GM12875 (cell line): ENCODE results near the gene ZFYVE28.

Experiments
- H3K4me3 ChIP-seq: one replicate; pipeline ENCODE4 v1.5.1; 2011; ENCODE audit warnings: low read depth, low read length, control low read depth
- TF ChIP-seq, protein P1 (sequence below): IDR thresholded peaks from 2 replicates; pipeline ENCODE4 v1.5.1; 2011; ENCODE audit warnings: low read depth, mild to moderate bottlenecking, control low read depth, inconsistent platforms, low read length, moderate library complexity, borderline replicate concordance; ENCODE audit not compliant: insufficient read depth

ZFYVE28 gene

GRCh38 chr4:2363951-2364653, 54.3 kb downstream of the ZFYVE28 start:
- peak overlapping the region; percentile 31 for H3K4me3 ChIP-seq
- TF ChIP-seq, protein P1, sequence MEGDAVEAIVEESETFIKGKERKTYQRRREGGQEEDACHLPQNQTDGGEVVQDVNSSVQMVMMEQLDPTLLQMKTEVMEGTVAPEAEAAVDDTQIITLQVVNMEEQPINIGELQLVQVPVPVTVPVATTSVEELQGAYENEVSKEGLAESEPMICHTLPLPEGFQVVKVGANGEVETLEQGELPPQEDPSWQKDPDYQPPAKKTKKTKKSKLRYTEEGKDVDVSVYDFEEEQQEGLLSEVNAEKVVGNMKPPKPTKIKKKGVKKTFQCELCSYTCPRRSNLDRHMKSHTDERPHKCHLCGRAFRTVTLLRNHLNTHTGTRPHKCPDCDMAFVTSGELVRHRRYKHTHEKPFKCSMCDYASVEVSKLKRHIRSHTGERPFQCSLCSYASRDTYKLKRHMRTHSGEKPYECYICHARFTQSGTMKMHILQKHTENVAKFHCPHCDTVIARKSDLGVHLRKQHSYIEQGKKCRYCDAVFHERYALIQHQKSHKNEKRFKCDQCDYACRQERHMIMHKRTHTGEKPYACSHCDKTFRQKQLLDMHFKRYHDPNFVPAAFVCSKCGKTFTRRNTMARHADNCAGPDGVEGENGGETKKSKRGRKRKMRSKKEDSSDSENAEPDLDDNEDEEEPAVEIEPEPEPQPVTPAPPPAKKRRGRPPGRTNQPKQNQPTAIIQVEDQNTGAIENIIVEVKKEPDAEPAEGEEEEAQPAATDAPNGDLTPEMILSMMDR, result no peak

- TF ChIP-seq, protein P1, result no peak
- no peak overlapping the region for H3K4me3 ChIP-seq
These were observed 55.3 kb downstream of the ZFYVE28 start for GRCh38 chr4:2363056-2363721.

DNA sequence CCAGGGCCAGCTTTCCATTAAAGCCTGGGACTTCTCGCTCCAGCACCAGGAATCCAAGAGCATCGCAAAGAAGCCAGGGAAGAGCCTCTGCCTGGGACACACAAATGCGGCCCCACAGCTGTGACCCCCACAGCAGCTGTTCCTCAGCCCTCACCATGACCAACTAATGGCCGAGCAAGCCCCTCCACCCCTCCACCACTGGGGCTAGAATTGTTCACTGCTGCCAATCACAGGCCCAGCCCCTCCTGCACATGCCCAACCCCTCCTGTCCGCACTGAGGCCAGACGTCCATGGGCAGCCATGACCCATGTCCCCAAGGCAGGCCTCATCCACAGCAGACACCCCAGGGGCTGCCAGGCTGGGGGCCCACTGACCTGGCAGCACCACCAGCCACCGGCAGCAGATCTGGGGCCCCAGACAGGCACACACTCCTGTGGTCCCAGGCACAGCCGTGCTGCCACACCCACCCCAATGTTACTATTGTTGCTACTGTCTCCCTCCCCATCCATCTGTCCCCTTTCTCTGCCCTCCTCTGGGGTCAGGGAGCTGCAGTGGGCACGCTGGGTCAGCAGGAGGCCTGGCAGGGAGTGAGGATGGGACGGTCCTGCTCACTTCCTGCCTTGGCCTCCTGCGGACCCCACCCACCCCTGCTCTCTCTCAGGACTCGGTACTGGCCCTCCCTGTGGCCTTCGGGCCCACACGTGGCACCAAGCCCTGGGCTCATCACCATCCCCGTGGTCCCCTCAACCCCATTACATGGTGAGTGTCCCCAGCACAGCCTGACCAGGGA, 56.0 kb downstream of the ZFYVE28 start:
- TF ChIP-seq, protein P1, result no peak
- H3K4me3 ChIP-seq, result no peak overlapping the region

GRCh38 chr4:2361366-2362265, 56.8 kb downstream of the ZFYVE28 start:
- TF ChIP-seq, protein P1, result no peak
- no peak overlapping the region for H3K4me3 ChIP-seq

GRCh38 chr4:2360396-2360730, 58.1 kb downstream of the ZFYVE28 start:
- no peak overlapping the region for H3K4me3 ChIP-seq
- TF ChIP-seq, protein P1, result no peak

DNA sequence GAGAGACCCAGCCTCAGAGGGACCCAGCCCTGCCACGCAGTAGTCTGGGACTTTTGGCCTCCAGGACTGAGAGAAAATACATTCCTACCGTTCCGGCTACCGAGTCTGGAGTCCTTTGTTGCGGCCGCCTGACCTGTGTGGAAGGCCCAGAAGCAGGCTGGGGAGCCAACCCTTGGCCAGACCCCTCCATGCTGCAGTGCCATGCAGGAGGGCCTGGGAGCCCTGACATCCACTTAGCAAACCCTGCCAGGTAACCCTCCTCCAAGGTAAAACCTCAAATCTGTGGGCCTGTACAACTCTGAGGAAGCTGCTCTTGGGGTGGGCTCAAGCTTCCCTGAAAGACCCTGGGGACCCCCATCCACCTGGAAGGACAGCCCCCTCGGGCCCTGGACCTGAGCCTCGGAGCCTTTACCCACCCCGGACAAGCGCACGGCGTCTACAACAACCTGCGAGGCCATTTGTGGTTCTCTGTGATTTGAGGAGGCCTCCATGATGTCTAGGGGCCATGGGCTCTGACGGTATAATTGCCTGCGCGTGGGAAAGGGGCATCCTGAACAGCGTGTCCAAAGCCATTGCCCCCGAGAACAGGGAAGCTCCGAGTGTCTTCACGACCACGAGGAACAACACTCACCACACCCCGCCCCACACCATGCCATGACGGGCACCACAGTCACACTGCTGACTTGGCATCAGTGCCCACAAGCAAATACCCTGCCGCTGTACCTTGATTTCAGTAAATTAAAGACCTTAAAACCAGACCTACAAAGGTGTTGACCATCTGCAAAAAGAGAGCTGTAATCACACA, 58.7 kb downstream of the ZFYVE28 start:
- H3K4me3 ChIP-seq, result no peak overlapping the region
- TF ChIP-seq, protein P1, result no peak
